Fibroblast of skin of left quadriceps (primary cell): ENCODE measurements around the gene IL12RB1.
"Not testable (repeated sequence)": the region's sequence is repeated elsewhere in the genome, so short reads cannot be mapped to it uniquely, and the experiment has no call there.

ENCODE experiments used
- DNase-seq, 2 experiments: peaks; one replicate each; pipeline ENCODE4 v3.0.0-alpha.2; 2013; ENCODE audit warnings: low read depth in 2 of 2

The IL12RB1 gene

GRCh38 chr19:18046059-18046718 is 40.5 kb downstream of the IL12RB1 start:
- DNase-seq, result peak; percentile 63 to 67

GRCh38 chr19:18045307-18046050 is 41.3 kb downstream of the IL12RB1 start:
- no peak for DNase-seq

- DNase-seq, result no peak
Observed at GRCh38 chr19:18044825-18045304, 41.9 kb downstream of the IL12RB1 start.

DNA sequence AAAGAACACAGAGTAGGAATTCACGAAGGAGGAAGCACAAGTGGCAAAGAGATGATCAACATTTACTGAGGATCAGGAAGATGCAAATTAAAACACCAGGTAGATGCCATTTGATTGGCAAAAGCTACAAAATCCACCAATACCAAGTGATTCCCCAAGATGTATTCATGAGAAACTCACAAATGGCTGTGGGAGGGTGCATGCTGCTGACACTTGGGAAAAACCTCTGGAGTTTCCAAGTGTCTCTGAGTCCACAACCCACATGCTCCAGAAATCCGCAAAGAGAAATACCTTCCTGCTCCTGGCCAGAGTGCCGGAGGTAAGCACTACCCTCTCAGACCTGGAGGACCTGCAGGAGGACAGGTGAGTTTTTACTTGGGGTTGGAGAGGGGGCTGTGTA is 43.1 kb downstream of the IL12RB1 start:
- DNase-seq, result no peak

DNA sequence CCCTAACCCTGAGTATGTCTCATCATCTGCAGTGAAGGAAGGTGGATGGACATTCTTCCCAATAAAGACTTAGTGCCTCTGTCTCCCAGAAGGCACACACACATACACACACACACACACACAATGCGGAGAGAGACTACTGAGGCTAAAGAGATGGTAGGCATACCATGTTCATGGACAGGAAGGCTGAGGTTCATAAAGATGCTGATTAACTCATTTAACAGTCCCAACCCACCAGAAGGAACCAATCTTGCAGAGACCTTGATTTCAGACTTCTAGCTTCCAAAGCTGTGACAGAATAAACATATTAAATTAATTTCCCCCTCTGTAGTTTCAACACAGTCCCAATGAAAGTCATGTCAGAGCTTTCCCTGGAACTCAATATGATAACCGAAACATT is 45.7 kb downstream of the IL12RB1 start:
- no peak for DNase-seq

DNA sequence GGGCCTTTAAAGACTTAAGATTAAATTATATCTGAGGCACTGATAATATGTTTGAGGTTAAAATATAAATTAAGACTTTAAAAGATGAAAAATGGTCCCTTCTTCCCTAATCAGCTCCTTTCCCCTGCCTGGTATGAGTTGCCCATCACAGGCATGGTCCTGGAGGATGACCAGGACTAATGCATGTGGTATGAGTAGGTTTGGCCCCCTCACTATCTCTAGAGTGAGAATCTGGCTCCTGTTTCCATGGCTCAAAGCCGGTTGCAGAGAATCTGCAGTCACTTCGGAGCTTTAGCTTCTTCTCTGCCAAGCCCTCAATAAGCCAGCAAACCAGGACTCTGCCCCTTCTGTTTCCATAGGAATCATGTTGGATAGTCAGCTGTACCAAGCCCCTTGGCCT is 54.6 kb downstream of the IL12RB1 start:
- DNase-seq, result not testable (repeated sequence)

- not testable (repeated sequence) for DNase-seq
Observed at GRCh38 chr19:18031401-18031800, 55.3 kb downstream of the IL12RB1 start.

DNA sequence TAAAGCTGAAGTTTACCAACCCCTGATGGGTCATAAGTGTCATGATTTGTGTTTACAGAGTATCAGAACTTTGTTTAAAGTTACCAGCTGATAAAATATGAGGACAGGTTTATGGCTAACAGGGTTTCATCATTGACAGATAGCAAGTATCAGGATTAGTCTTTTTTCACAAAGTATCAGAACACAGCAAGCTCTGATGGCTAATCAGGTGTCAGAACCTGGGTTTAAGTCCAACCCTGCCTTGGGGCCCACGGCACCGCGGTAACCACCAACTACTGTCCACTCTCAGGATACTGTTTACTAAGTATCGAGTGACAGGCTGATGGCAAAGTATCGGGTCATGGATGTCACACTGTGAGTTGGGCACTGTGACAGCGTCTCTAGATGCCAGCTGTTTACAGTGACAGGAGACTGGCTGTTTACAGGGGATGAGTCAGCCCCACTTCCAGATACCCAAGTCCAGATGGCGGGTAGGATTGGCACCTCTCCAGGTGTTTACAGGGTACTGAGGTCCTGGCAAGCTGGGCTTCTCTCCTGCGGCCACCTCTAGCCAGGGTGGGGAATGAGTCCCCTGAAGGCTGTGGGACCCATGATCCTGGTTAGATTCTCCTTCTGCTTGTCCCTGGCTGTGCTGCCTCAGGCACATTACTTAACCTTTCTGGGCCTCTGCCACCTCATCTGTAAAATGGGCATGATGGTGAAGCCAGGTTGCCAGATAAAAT is 57.0 kb downstream of the IL12RB1 start:
- DNase-seq, result no peak

- no peak for DNase-seq
Observed at GRCh38 chr19:18027151-18027550, 59.6 kb downstream of the IL12RB1 start.

DNA sequence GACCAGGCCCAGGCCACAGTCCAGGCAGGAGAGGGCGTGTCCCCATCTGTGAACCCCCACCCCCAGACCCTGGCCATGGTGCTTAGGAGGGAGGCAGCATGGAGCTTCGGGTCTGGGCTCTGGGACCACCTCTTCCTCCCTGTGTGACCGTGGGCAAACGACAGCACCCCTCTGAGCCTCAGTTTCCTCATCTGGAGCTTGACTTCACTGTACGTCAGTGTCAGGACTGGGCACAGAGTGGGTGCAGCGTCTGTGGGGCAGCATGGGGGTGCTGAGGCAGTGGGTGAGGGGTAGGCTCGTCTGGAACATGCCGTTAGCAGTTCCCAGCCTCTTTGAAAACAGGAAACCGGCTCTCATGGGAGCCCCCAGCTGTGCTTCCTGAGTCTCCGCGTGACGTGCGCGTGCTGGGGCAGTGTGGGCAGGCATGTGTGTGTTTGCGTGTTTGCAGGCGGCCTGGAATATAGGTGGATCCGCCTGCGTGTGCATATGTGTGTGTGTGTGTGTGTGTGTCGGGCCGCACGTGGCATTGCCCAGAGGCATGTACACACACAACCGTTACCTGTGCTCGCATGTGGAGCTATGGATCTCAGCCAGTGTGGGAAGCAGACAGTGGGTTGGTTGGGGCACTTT is 63.0 kb downstream of the IL12RB1 start:
- DNase-seq, result peak in 1 of 2 experiments; percentile 52

- peak; percentile 65 to 66 for DNase-seq
Observed at GRCh38 chr19:18021121-18021755, 65.5 kb downstream of the IL12RB1 start.

- DNase-seq, result no peak
Observed at GRCh38 chr19:18020212-18021085, 66.3 kb downstream of the IL12RB1 start.

- no peak for DNase-seq
Observed at GRCh38 chr19:18017275-18018083, 69.3 kb downstream of the IL12RB1 start.

DNA sequence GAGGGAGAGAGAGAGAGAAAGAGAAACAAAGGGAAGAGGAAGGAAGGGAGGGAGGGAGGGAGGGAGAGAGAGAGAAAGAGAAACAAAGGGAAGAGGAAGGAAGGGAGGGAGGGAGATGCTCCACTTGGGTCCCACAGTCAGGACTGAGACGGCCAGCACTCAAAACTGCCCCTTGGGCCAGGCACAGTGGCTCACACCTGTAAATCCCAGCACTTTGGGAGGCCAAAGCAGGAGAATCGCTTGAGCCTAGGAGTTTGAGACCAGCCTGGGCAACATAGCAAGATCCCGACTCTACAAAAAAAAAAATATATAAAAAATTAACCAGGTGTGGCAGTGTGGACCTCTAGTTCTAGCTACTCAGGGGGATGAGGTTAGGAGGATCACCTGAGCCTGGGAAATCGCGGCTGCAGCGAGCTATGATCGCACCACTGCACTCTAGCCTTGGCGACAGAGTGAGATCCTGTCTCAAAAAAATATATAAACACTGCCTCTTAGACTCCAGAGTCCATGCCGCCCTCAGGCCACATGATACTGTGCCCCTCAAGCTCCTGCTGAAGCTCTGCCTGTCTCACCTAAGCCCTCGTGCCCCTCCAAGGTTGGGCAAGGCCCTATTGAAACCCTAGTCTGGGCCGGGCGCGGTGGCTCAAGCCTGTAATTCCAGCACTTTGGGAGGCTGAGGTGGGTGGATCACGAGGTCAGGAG is 70.4 kb downstream of the IL12RB1 start:
- no peak for DNase-seq

GRCh38 chr19:18014197-18014596 is 72.5 kb downstream of the IL12RB1 start:
- DNase-seq, result no peak

DNA sequence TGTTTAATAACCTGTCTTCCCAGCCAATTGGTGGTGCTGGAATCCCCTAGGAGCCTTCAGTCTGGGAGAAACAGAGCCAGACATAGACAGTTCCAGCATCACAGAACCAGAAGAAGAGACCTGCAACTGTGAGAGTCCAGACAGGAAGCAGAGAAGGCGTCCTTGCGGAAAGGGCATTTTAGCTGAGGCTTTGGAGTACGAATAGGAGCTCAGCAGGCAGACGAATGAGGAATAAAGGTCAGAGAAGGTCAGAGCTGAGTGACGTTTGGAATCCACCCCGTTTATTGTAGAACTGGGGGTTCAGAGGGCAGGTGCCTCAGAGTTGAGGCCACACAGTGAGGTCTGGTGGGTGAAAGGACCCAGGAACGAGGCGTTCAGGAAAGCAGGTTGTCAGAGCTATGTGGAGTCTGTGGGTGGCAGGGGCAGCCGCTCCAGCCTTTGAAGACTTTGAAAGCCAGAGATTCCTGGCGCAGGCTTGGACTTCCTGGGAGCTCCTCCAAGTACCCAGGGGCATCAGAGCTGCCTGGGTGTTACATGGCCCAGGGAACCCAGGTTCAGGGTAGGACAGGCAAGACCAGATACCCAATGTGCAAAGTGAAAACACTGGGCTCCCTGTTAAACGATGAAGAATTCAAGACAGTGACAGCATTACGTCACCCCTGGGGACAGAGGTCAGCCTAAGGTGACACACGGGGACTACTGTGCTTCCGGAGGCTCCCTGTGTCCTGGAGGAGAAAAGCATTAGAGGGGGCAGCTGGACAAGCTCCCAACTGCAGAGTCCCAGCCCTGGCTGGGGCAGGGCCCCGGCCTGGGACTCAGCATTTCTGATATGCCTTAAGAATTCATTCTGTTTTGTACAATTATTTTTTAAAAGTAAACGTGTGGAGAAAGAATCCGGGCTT is 73.3 kb downstream of the IL12RB1 start:
- DNase-seq, result no peak

DNA sequence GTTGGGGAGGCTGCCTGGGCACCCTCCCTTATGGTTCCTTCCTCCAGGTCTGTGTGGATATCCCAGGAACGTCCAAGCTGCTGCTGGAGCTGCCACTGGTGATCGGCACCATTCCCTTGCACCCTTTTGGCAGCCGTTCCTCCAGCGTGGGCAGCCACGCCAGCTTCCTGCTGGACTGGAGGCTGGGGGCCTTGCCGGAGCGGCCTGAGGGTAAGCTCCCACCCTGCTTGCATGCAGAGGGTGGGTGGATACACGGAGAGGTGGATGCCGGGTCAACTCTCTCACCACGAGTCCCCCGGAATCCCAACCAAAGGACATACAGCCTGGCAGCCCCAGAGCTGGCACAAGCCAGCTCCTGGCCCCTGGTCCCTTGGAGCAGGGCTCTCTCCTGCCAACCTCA is 76.6 kb downstream of the IL12RB1 start:
- no peak for DNase-seq

GRCh38 chr19:18009412-18010066 is 77.2 kb downstream of the IL12RB1 start:
- no peak for DNase-seq
